Ectodermal cell (in vitro differentiated cells): ENCODE measurements around the gene NFKBIE.

Source experiments
- H3K27ac ChIP-seq: 2 replicates; pipeline ENCODE4 v1.7.0; 2013; ENCODE audit warnings: mild to moderate bottlenecking, low read depth, low read length; ENCODE audit not compliant: insufficient read depth, poor library complexity, severe bottlenecking
- H3K27me3 ChIP-seq: 2 replicates; pipeline ENCODE4 v1.7.0; 2013; ENCODE audit warnings: mild to moderate bottlenecking, low read length; ENCODE audit not compliant: insufficient read depth, control insufficient read depth, poor library complexity, severe bottlenecking
- H3K36me3 ChIP-seq: one replicate; pipeline ENCODE4 v1.7.0; 2013; ENCODE audit warnings: low read length; ENCODE audit not compliant: control insufficient read depth, insufficient read depth
- H3K4me1 ChIP-seq: one replicate; pipeline ENCODE4 v1.7.0; 2013; ENCODE audit warnings: low read length; ENCODE audit not compliant: control insufficient read depth, insufficient read depth
- H3K4me3 ChIP-seq: 2 replicates; pipeline ENCODE4 v1.7.0; 2013; ENCODE audit warnings: low read depth, low read length, control low read depth; ENCODE audit not compliant: insufficient read depth
- H3K9me3 ChIP-seq: 2 replicates; pipeline ENCODE4 v1.7.0; 2013; ENCODE audit warnings: mild to moderate bottlenecking, low read length, moderate library complexity; ENCODE audit not compliant: control insufficient read depth
- WGBS, 2 experiments: methylation state at CpG; one replicate each; pipeline ENCODE4 v1.1.7; 2013; ENCODE audit warnings: missing lambda C conversion rate in 2 of 2; 5-methylcytosine and 5-hydroxymethylcytosine counted together

Gene NFKBIE

GRCh38 chr6:44217332-44218143, 47.8 kb downstream of the NFKBIE start:
- Histone ChIP-seq H3K36me3 (no peaks in the 10 kb centered on the region), H3K4me3 (no peak overlapping the region), H3K9me3 (no peaks in the 10 kb centered on the region), H3K27me3 (no peaks in the 10 kb centered on the region), H3K27ac (no peak overlapping the region), H3K4me1 (peaks cover 31% of the 10 kb centered on the region)
- WGBS, 2 experiments: 46 to 51% methylated on average over 16 of the region's 16 CpGs

GRCh38 chr6:44216677-44217331, 48.5 kb downstream of the NFKBIE start, which contains the start of gene MYMX:
TSS of gene MYMX (plus strand) at chr6:44216926. CDS start at chr6:44217472, 546 bp downstream.
- peaks cover 26% of the 10 kb centered on the region for H3K4me1 ChIP-seq
- no peaks in the 10 kb centered on the region for H3K9me3 ChIP-seq
- H3K4me3 ChIP-seq: no peak within 1 kb of the TSS
- no peak within 1 kb of the TSS for H3K27ac ChIP-seq
- no peaks in the 10 kb centered on the region for H3K27me3 ChIP-seq
- WGBS, 2 experiments: 14 to 19% methylated on average over 7 of the region's 7 CpGs
- H3K36me3 ChIP-seq: no peaks in the 10 kb centered on the region

GRCh38 chr6:44214307-44214706, 51.0 kb downstream of the NFKBIE start:
- Histone ChIP-seq H3K4me1 (peaks cover 23% of the 10 kb centered on the region), H3K9me3 (no peaks in the 10 kb centered on the region), H3K4me3 (no peak overlapping the region), H3K27ac (no peak overlapping the region), H3K27me3 (no peaks in the 10 kb centered on the region), H3K36me3 (no peaks in the 10 kb centered on the region)
- WGBS, 2 experiments: 94 to 96% methylated on average over 6 of the region's 6 CpGs

GRCh38 chr6:44211284-44211683, 54.1 kb downstream of the NFKBIE start:
- H3K4me1 ChIP-seq: peaks cover 5% of the 10 kb centered on the region
- H3K27ac ChIP-seq: no peak overlapping the region
- H3K36me3 ChIP-seq: no peaks in the 10 kb centered on the region
- H3K9me3 ChIP-seq: no peaks in the 10 kb centered on the region
- no peaks in the 10 kb centered on the region for H3K27me3 ChIP-seq
- WGBS, 2 experiments: 93 to 94% methylated on average over 3 of the region's 3 CpGs
- H3K4me3 ChIP-seq: no peak overlapping the region
